HepG2 (cell line): ENCODE results near the gene TAS2R19. TPM values are rescaled to one million over a fixed set of nuclear protein-coding genes. Genes with fewer than 3 reads are reported as not detected.

ENCODE experiments used
- ATAC-seq: fragments of 200-7000 bp; cut with Tn5 transposase; 3 replicates; pipeline ENCODE4 v1.9.1; 2020; ENCODE audit warnings: mild to moderate bottlenecking, moderate library complexity
- BruUV-seq: library from RNA; stranded (reverse); fragments of 400-500 nt; replicated peaks from 2 replicates; lab custom pipeline; 2021; lab: Mats Ljungman, UMichigan
- CTCF ChIA-PET: fragments of 300-600 bp; formaldehyde crosslinking; extraction: SDS; loops from one replicate; lab custom pipeline; 2021; ENCODE audit warnings: low total read pairs, inconsistent platforms, low intra/inter-chr PET ratio; lab: Yijun Ruan, JAX
- POLR2A ChIA-PET: fragments of 350-600 bp; sonication (Branson Sonifier 250); formaldehyde crosslinking; loops from one replicate; lab custom pipeline; 2020; ENCODE audit warnings: antibody characterized with exemption, inconsistent platforms; lab: Yijun Ruan, JAX
- DNase-seq: peaks from one replicate; pipeline ENCODE4 v3.0.0-alpha.2; 2015; ENCODE audit warnings: low spot score
- FAIRE-seq: peaks from 3 replicates; lab custom pipeline; 2011; peaks lifted over from hg19 to GRCh38; lab: Jason Lieb, UNC
- H2AFZ ChIP-seq: one replicate; pipeline ENCODE4 v1.6.1; 2011; ENCODE audit warnings: low read length, inconsistent platforms
- H3K27ac ChIP-seq: fragments of 300-600 bp; 3 replicates; pipeline ENCODE4 v1.8.0; 2011; ENCODE audit warnings: mixed run types, mild to moderate bottlenecking, mixed read lengths, low read length, inconsistent platforms; ENCODE audit not compliant: insufficient read depth; ENCODE audit errors: extremely low read length
- H3K27me3 ChIP-seq, 2 experiments: fragments of 200-600 bp in 1 of 2; 2 replicates in 1 of 2; 3 replicates in 1 of 2; pipeline versions ENCODE4 v1.6.0 to v1.8.0; 2011; ENCODE audit warnings: low read length in 2 of 2, mild to moderate bottlenecking in 2 of 2, moderate library complexity in 2 of 2, inconsistent platforms in 1 of 2; ENCODE audit not compliant: insufficient read depth in 2 of 2, control insufficient read depth in 1 of 2
- H3K36me3 ChIP-seq, 2 experiments: fragments of 200-600 bp in 1 of 2; replicated peaks in 1 of 2; 2 replicates in 1 of 2; 3 replicates in 1 of 2; pipeline versions ENCODE4 v1.5.1 to v1.8.0; 2011; ENCODE audit warnings: low read length in 2 of 2, inconsistent platforms in 1 of 2; ENCODE audit not compliant: insufficient read depth in 2 of 2, control insufficient read depth in 1 of 2
- H3K4me1 ChIP-seq: 2 replicates; pipeline ENCODE4 v1.5.1; 2012; ENCODE audit warnings: low read length, inconsistent platforms; ENCODE audit not compliant: insufficient read depth
- H3K4me2 ChIP-seq: 2 replicates; pipeline ENCODE4 v1.6.0; 2011; ENCODE audit warnings: low read depth, low read length, inconsistent platforms
- H3K4me3 ChIP-seq, 3 experiments: fragments of 200-600 bp in 1 of 3; sonication (generic), shearing (Covaris generic) in 1 of 3; replicated peaks in 1 of 3; 2 replicates each; pipeline ENCODE4 v1.5.1; 2011 to 2016; ENCODE audit warnings: low read length in 3 of 3, inconsistent platforms in 2 of 3, low read depth in 2 of 3, mild to moderate bottlenecking in 2 of 3, control low read depth in 1 of 3, mixed read lengths in 1 of 3; ENCODE audit not compliant: insufficient read depth in 1 of 3
- H3K79me2 ChIP-seq: one replicate; pipeline ENCODE4 v1.6.1; 2011; ENCODE audit warnings: low read length, inconsistent platforms; ENCODE audit not compliant: insufficient read depth
- H3K9ac ChIP-seq: 2 replicates; pipeline ENCODE4 v1.6.0; 2011; ENCODE audit warnings: mild to moderate bottlenecking, low read depth, low read length, inconsistent platforms; ENCODE audit not compliant: insufficient read depth
- H3K9me3 ChIP-seq: 2 replicates; pipeline ENCODE4 v1.5.1; 2012; ENCODE audit warnings: mild to moderate bottlenecking, low read length
- H4K20me1 ChIP-seq: 2 replicates; pipeline ENCODE4 v1.6.0; 2011; ENCODE audit warnings: inconsistent platforms, mild to moderate bottlenecking, low read length, moderate library complexity; ENCODE audit not compliant: insufficient read depth
- CREM ChIP-seq, 2 experiments: sonication (generic) in 1 of 2; formaldehyde crosslinking in 1 of 2; IDR thresholded peaks; 2 replicates each; pipeline versions ENCODE4 v1.4.0 to v1.6.1; 2016 to 2020; ENCODE audit warnings: antibody characterized with exemption in 1 of 2, mild to moderate bottlenecking in 1 of 2, missing genetic modification reagents in 1 of 2
- CTCF ChIP-seq: sonication (generic); formaldehyde crosslinking; IDR thresholded peaks from 2 replicates; pipeline ENCODE4 v1.5.0; 2020; ENCODE audit warnings: mild to moderate bottlenecking, missing genetic modification reagents, moderate library complexity
- FOXA3 ChIP-seq: IDR thresholded peaks from 2 replicates; pipeline ENCODE4 v1.6.1; 2016; ENCODE audit warnings: missing genetic modification reagents, missing compliant biosample characterization
- GATAD1 ChIP-seq: IDR thresholded peaks from 2 replicates; pipeline ENCODE4 v1.6.1; 2016; ENCODE audit warnings: missing genetic modification reagents, missing compliant biosample characterization
- HNF4A ChIP-seq: sonication (generic); formaldehyde crosslinking; IDR thresholded peaks from 2 replicates; pipeline ENCODE4 v1.4.0; 2020; ENCODE audit warnings: missing genetic modification reagents
- HOMEZ ChIP-seq: IDR thresholded peaks from 2 replicates; pipeline ENCODE4 v1.6.1; 2016; ENCODE audit warnings: low read depth
- PHB2 ChIP-seq: fragments of 450-650 bp; IDR thresholded peaks from 2 replicates; pipeline ENCODE4 v1.6.1; 2018; ENCODE audit not compliant: partially characterized antibody
- POLR2G ChIP-seq: fragments of 200-400 bp; formaldehyde crosslinking; IDR thresholded peaks from 2 replicates; pipeline ENCODE4 v1.6.1; 2018; ENCODE audit warnings: mild to moderate bottlenecking, low read depth, low read length, moderate library complexity
- RFXAP ChIP-seq: sonication (generic); formaldehyde crosslinking; IDR thresholded peaks from 2 replicates; pipeline ENCODE4 v1.4.0; 2020; ENCODE audit warnings: missing genetic modification reagents, borderline replicate concordance
- SOX13 ChIP-seq, 3 experiments: fragments of 450-650 bp in 1 of 3; sonication (generic) in 1 of 3; formaldehyde crosslinking in 1 of 3; IDR thresholded peaks in 2 of 3; conservative IDR thresholded peaks in 1 of 3; 2 replicates each; pipeline versions ENCODE4 v1.5.0 to v1.6.1; 2016 to 2020; ENCODE audit warnings: antibody characterized with exemption in 1 of 3, mild to moderate bottlenecking in 1 of 3, missing compliant biosample characterization in 1 of 3, missing genetic modification reagents in 1 of 3, moderate library complexity in 1 of 3
- ZNF263 ChIP-seq: sonication (generic); formaldehyde crosslinking; IDR thresholded peaks from 2 replicates; pipeline ENCODE4 v1.4.0; 2020; ENCODE audit warnings: missing genetic modification reagents
- ZNF503 ChIP-seq: sonication (generic); formaldehyde crosslinking; IDR thresholded peaks from 2 replicates; pipeline ENCODE4 v1.4.0; 2020; ENCODE audit warnings: missing genetic modification reagents
- WGBS: methylation state at CpG from one replicate; pipeline ENCODE4 v1.1.6; 2017; ENCODE audit warnings: low lambda C conversion rate; 5-methylcytosine and 5-hydroxymethylcytosine counted together
- in situ Hi-C: cut with HindIII; loops from 2 replicates; pipeline ENCODE4 v1.10.0; 2017; ENCODE audit warnings: low pct_unique_long_range_greater_than_20kb; ENCODE audit not compliant: extremely low pct_ligation_motif_present
- intact Hi-C: fragments of 100-400 bp; cut with micrococcal nuclease; formaldehyde crosslinking; loops from one replicate; pipeline ENCODE4 v1.10.0; 2022; ENCODE audit not compliant: unreplicated experiment
- polyA plus RNA-seq, 8 experiments: library from polyadenylated mRNA; depleted of rRNA in 3 of 8; stranded (reverse) in 7 of 8; unstranded in 1 of 8; fragments of >200 nt; fragmentation: Illumina TruSeq in 4 of 8; extraction: Trizol in 4 of 8; gene quantifications; 2 replicates each; pipeline versions ENCODE4 v1.2.1 to v1.2.3, GENCODE V29; 2011 to 2016; ENCODE audit warnings: low read depth in 4 of 8, missing spikeins in 1 of 8, mixed read lengths in 1 of 8; ENCODE audit not compliant: insufficient read depth in 1 of 8
- total RNA-seq, 5 experiments: library from RNA; depleted of rRNA; stranded (reverse); fragments of >200 nt; fragmentation: Illumina TruSeq; extraction: Trizol; gene quantifications; 2 replicates each; pipeline ENCODE4 v1.2.3, GENCODE V29; 2016; ENCODE audit warnings: low read depth in 1 of 5

Gene TAS2R19
- total and polyA plus RNA-seq, 2 of the 13 experiments (the other 11 are each of a cell fraction or from before 2014, with no cell fraction given): 0.62 to 5.3 TPM

- peak; percentile 68 for ATAC-seq
- DNase-seq: no peak
- intact Hi-C loops: no loop called here
- Histone ChIP-seq H3K36me3 (peaks cover 3 to 13% of the 10 kb centered on the region in 2 experiments; a peak in 3 of 5 replicates), H4K20me1 (no peaks in the 10 kb centered on the region), H3K27me3 (no peaks in the 10 kb centered on the region), H3K4me3 (no peak overlapping the region), H2AFZ (no peak overlapping the region), H3K4me1 (peaks cover 28% of the 10 kb centered on the region), H3K9me3 (no peaks in the 10 kb centered on the region), H3K4me2 (no peak overlapping the region), H3K9ac (no peak overlapping the region), H3K79me2 (no peaks in the 10 kb centered on the region), H3K27ac (no peak overlapping the region)
- no peak for TF ChIP-seq CREM (IDR thresholded peaks at IDR 0.05)
- TF ChIP-seq CREM (CRISPR knock-in tag; IDR thresholded peaks at IDR 0.05): no peak
- no peak for TF ChIP-seq POLR2G
- TF ChIP-seq RFXAP (CRISPR knock-in tag): no peak
- 0 out of 2 replicates have a peak, but pooled peaks have one; percentile 6 for TF ChIP-seq CTCF (CRISPR knock-in tag)
- no peak for TF ChIP-seq ZNF263 (CRISPR knock-in tag)
- TF ChIP-seq PHB2: no peak
- no peak for FAIRE-seq
- POLR2A ChIA-PET: interaction anchor here (0.6 to 1.4 kb wide), 2 partner anchors 145 to 146 kb away, joined by 3 read pairs; partner anchors contain the start of gene SMIM10L1
- BruUV-seq: no TSS peak
- CTCF ChIA-PET: no interaction called here
- 88% methylated on average over 6 of the region's 6 CpGs for WGBS
- in situ Hi-C loops: no loop called here
Observed at GRCh38 chr12:11026118-11026517, 3.7 kb upstream of the TAS2R19 start.

- POLR2A ChIA-PET: interaction anchor here (1.3 kb wide), 1 partner anchor 148 kb away, joined by 3 read pairs; the partner anchor contains the start of gene SMIM10L1
- Histone ChIP-seq H3K9me3 (no peaks in the 10 kb centered on the region), H3K36me3 (peaks cover 3 to 13% of the 10 kb centered on the region in 2 experiments; a peak in 3 of 5 replicates), H3K79me2 (no peaks in the 10 kb centered on the region), H3K27me3 (no peaks in the 10 kb centered on the region), H3K4me3 (no peak overlapping the region), H4K20me1 (no peaks in the 10 kb centered on the region), H3K4me2 (no peak overlapping the region), H3K27ac (peak overlapping the region; percentile 29), H3K4me1 (peaks cover 28% of the 10 kb centered on the region), H2AFZ (no peak overlapping the region), H3K9ac (no peak overlapping the region)
- CTCF ChIA-PET: no interaction called here
- ATAC-seq (no peak; the same call in 2 of the 3 replicates), DNase-seq (peak; percentile 21), FAIRE-seq (no peak)
- BruUV-seq: no TSS peak
- in situ Hi-C loops: no loop called here
- WGBS: 68% methylated on average over 2 of the region's 2 CpGs
- intact Hi-C loops: no loop called here
- TF ChIP-seq HNF4A (CRISPR knock-in tag) (peak; percentile 75), GATAD1 (CRISPR knock-in tag) (no peak), ZNF503 (no peak), HOMEZ (CRISPR knock-in tag) (peak; percentile 99), FOXA3 (peak; percentile 48), SOX13 (IDR thresholded peaks at IDR 0.05) (no peak), SOX13 (CRISPR knock-in tag; conservative IDR thresholded peaks at IDR 0.05 in 1 of 2, IDR thresholded peaks at IDR 0.05 in 1 of 2) (peak in 1 of 2 experiments; percentile 6; a peak in 1 of 4 replicates)
Observed at GRCh38 chr12:11023387-11023786, 967 bp upstream of the TAS2R19 start.
